Bronchial epithelial cell (primary cell): Measurements from ENCODE around the gene NFRKB. TPM values are rescaled to one million over a fixed set of nuclear protein-coding genes. Genes with fewer than 3 reads are reported as not detected.

Experiments used
- DNase-seq: peaks from one replicate; pipeline ENCODE4 v3.0.0-alpha.2; 2010; ENCODE audit warnings: low read depth
- FAIRE-seq: peaks from 2 replicates; lab custom pipeline; 2011; peaks lifted over from hg19 to GRCh38; lab: Jason Lieb, UNC
- H3K27me3 ChIP-seq: 2 replicates; pipeline ENCODE4 v1.5.1; 2011; ENCODE audit warnings: low read length; ENCODE audit not compliant: control insufficient read depth, insufficient read depth
- H3K36me3 ChIP-seq: 2 replicates; pipeline ENCODE4 v1.5.1; 2011; ENCODE audit warnings: low read length; ENCODE audit not compliant: control insufficient read depth, insufficient read depth
- H3K4me3 ChIP-seq: 2 replicates; pipeline ENCODE4 v1.5.1; 2011; ENCODE audit warnings: mild to moderate bottlenecking, low read depth, low read length, control low read depth
- total RNA-seq: library from RNA; depleted of rRNA; stranded (reverse); fragments of >200 nt; gene quantifications from 2 replicates; pipeline ENCODE4 v1.2.1, GENCODE V29; 2014
- TF ChIP-seq, protein P1 (sequence below): IDR thresholded peaks from 2 replicates; pipeline ENCODE4 v1.5.1; 2011; ENCODE audit warnings: mild to moderate bottlenecking, moderate library complexity, low read length, control low read depth, inconsistent platforms; ENCODE audit not compliant: insufficient read depth, severe bottlenecking

The NFRKB gene
- total RNA-seq, 1 donor from 2014 or later: 26.3 TPM

DNA sequence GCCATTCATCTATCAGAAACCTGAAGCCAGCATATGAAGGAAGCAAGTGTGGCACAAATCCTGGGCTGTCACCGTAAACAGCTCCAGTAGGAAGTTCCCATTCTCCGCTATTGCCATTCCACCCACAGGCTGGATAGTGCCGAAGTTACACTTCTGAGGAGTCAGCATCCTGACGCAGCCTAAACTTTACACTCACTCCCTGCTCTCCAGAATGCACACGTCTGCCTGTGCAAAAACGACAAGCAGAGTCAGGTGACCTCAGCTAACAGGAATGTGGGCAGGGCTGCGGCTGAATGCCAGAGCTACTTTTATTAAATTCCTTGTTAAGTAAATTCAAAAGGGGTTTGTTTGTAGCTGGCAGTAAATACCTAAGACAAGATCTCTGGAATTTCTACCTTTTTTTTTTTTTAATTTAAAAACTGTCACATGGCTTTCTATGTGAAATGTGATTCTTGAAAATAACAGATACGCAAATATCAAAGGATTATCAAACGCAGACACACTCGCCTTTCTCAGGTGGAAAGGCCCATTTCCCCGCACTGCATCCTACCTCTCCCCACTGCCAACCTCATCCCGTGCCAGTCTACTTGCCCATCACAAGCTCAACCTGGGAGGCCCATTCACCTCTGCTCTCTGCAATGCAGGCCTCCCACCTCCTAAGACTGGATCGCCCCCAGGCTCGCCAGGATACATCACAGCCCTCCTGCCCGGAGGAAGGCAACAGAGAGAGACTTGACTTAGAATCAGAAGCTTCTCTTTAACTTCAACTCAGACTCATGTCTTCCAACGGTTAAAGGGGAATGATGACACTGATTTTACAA, 33.5 kb downstream of the NFRKB start:
- H3K36me3 ChIP-seq: peaks cover 13% of the 10 kb centered on the region
- FAIRE-seq (peak; percentile 89), DNase-seq (peak; percentile 98)
- no peaks in the 10 kb centered on the region for H3K27me3 ChIP-seq
- H3K4me3 ChIP-seq: peak overlapping the region; percentile 9
- TF ChIP-seq, protein P1, sequence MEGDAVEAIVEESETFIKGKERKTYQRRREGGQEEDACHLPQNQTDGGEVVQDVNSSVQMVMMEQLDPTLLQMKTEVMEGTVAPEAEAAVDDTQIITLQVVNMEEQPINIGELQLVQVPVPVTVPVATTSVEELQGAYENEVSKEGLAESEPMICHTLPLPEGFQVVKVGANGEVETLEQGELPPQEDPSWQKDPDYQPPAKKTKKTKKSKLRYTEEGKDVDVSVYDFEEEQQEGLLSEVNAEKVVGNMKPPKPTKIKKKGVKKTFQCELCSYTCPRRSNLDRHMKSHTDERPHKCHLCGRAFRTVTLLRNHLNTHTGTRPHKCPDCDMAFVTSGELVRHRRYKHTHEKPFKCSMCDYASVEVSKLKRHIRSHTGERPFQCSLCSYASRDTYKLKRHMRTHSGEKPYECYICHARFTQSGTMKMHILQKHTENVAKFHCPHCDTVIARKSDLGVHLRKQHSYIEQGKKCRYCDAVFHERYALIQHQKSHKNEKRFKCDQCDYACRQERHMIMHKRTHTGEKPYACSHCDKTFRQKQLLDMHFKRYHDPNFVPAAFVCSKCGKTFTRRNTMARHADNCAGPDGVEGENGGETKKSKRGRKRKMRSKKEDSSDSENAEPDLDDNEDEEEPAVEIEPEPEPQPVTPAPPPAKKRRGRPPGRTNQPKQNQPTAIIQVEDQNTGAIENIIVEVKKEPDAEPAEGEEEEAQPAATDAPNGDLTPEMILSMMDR: no peak

DNA sequence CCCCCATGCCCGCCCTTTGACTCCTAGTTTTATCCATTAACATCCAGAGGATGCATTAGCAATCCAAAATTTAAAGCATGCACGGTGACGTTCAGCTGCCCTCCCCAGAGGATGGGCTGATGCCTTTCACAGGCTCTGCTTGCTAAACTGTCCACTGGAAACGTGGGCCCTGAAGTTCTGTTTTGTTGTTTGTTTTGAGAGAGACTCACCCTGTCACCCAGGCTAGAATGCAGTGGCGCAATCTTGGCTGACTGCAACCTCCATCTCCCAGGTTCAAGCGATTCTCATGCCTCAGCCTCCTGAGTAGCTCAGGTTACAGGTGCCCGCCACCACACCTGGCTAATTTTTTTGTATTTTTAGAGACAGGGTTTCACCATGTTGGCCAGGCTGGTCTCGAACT, 39.3 kb downstream of the NFRKB start:
- peaks cover 3% of the 10 kb centered on the region for H3K36me3 ChIP-seq
- TF ChIP-seq, protein P1: no peak
- DNase-seq (no peak), FAIRE-seq (no peak)
- H3K4me3 ChIP-seq: no peak overlapping the region
- H3K27me3 ChIP-seq: no peaks in the 10 kb centered on the region

DNA sequence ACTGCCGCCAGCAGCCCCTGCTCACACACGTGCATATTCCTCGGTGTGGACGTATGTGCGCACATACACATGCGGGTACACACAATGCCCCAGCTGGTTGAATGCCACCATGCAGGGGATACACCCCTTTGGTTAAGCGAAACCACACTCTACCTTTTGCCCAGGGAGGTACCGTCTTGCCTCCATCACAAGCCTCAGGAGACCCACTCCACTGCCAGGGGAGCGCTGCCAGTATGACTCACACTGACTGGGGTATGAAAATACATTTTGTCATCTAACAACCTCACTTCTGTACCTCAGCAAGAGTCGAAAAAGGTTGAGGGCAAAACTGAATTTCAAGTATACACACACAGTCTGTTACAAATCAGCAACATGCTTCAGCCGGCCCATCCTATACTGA, 40.3 kb downstream of the NFRKB start:
- FAIRE-seq (no peak), DNase-seq (peak; percentile 55)
- H3K4me3 ChIP-seq: no peak overlapping the region
- no peaks in the 10 kb centered on the region for H3K27me3 ChIP-seq
- H3K36me3 ChIP-seq: peaks cover 3% of the 10 kb centered on the region
- TF ChIP-seq, protein P1: no peak

DNA sequence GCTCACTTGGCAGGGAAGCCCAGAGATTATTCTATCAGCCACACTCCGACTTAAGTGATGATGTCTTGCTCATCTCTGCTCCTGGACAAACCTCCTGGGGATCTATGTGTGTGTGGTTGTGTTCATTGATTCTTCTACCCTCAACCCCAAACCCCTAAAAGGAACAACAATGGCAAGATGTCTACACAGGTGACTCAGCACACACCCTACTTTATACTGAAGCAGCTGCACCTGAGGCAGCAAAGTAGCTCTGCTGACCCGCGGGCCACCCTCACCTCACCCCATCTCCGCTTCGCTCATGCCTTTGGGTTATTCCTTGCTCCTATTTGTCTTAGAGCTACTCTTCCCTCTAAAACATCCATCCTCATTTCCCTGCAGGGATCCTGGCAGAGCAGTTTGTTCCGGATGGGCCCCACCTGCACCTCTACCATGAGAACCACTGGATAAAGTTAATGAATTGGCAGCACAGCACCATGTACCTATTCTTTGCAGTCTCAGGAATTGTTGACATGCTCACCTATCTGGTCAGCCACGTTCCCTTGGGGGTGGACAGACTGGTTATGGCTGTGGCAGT, 41.1 kb downstream of the NFRKB start:
- DNase-seq: no peak
- H3K4me3 ChIP-seq: no peak overlapping the region
- H3K36me3 ChIP-seq: peaks cover 2% of the 10 kb centered on the region
- H3K27me3 ChIP-seq: no peaks in the 10 kb centered on the region
- TF ChIP-seq, protein P1: no peak
- FAIRE-seq: peak; percentile 89

DNA sequence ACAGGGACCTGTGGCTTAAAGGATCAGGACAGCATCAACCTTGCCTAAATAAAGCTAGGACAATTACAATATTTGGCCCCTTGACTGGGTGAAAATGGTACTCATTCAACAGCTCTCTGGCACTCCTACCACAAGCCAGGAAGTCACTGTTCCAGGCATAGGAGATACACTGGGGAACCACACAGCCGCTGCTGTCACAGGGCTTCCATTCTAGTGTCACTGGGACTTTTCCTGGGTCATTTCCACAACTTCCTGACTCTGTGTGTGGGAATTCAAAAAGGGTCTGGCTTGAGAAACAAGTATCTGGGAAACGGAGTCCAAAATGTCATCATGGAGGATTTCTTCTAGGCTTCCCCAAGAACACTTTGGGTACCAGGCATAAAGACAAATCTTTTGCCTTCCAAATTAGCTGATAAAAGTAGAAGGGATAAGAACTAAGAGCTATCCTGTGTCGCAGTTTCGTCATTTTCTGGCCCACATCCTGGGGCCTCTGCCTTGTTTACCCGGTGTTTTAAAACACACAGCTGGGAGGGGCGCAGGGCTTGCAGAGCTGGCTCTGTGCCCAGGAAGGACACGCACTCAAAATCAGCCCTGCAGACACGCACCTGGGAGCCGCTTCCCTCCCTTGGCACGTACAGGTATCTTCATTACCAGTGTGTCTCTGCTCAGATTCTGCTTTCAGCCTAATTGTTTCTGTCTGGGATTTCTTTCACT, 41.7 kb downstream of the NFRKB start:
- no peaks in the 10 kb centered on the region for H3K27me3 ChIP-seq
- peak; percentile 84 for FAIRE-seq
- DNase-seq: peak; percentile 92
- H3K36me3 ChIP-seq: peaks cover 2% of the 10 kb centered on the region
- H3K4me3 ChIP-seq: no peak overlapping the region
- TF ChIP-seq, protein P1: no peak
